ENCODE measurements around the gene GFRA4.

GRCh38 chr20:3631534-3631933, 31.7 kb downstream of the GFRA4 start:
- TF ChIP-seq POLR2A (IDR thresholded peaks at IDR 0.05) = no peak
- TF ChIP-seq CTCF (IDR thresholded peaks at IDR 0.05) = no peak

Data from right lobe of liver (tissue), 4 donors.